GM18873 (cell line): ENCODE data around the gene NFATC2.

ENCODE experiments used
- ATAC-seq: cut with Tn5 transposase; IDR thresholded peaks from one replicate; pipeline ENCODE4 v1.9.1; 2021; ENCODE audit warnings: mild to moderate bottlenecking, moderate library complexity, moderate number of reproducible peaks; ENCODE audit not compliant: unreplicated experiment, low FRiP score

Gene NFATC2

DNA sequence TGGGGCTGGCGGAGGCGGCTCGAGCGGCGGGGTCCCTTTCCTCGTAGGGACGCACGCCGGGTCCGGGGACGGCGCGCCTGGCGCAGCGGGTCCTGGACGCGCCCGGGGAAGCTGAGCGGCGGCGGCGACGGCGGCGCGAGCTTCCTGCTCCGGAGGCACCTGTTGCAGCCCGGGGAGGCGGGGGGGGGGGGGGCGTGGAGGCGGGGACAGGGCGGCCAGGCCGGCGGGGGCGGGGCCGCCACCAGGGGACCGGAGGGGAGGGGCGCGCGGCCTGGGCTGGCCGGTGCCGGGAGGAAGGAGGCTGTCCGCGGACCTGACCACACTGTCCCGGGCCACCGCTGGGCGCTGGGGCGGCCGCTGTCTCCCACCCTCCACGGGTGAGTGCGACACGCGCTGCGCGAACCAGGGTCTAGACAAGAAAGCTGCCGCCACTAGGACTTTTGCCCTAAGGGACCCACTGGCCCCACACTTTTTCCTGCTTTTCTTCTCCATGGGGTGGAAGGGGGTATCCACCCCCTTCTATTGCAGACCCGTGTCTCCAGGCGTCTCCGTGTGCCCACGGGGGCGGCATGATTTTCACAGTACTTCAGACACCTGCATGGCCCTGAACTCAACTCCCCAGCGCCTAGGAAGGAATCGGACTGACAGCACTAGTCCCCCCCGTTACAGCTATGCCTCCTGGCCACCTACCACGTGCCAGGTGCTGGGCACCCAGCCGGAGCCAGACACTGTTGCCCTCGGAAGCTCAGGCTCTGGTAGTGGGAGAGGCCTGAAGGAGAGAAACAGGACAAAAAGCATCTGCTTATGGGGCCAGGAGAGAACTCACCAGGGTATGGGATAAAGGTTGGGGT, at the start of gene NFATC2:
Gene NFATC2, minus strand, starts transcription at position 149 of the 851 bp plus-strand sequence. CDS start 220 bp downstream, outside the sequence.
- ATAC-seq, result no peak

DNA sequence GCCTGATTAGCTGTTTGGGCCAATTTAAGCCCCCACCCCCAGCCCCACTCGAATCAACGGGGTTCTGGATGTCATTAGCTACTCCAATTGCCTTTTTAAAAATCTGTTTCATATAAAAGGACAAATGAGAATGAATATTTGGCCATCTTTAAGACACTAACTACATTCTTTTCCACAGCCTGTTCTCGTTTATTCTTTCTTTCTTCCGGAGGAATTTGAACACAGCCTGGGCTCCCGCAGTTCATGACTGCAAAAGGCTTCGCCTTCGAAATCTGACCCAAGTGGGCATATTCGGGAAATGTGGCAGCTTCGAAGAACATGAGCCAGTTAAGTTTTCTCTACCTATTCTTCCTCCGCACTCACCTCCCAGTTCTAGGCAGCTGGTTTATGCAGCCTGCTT, 49.4 kb upstream of the NFATC2 start:
- ATAC-seq, result no peak

DNA sequence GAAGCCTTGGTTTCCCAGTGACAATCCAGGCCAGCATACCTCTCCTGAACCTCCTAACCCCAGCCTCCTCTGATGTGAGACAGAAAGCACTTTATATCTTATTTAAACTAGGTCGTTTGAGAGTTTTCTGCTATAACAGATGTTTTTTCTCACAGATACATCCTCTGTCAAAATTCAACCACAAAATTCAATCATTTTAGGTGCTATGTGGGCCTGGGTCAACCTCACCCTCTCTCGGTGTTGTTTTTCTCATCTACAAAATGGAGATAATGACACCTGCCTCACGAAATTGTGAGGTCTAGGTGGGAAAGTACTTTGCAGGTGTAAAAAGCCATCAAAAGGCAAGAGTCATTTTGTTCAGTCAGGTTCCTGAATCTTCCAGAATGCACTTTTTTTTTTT, 46.2 kb upstream of the NFATC2 start:
- ATAC-seq, result no peak

DNA sequence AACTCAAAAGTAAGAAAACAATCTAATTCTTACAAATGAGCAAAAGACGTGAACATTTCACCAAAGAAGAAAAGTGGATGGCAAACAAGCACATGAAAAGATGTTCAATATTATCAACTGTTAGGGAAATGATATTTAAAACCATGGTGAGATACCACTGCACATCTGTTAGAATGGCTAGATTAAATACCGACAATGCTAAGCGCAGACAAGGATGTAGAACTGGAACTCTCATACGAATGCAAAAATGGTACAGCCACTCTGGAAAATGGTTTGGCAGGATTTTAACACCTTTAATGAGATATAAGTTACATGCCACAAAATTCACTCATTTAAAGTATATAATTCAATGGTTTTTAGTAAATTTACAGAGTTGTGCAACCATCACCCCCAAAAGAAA, 44.6 kb upstream of the NFATC2 start:
- no peak for ATAC-seq

DNA sequence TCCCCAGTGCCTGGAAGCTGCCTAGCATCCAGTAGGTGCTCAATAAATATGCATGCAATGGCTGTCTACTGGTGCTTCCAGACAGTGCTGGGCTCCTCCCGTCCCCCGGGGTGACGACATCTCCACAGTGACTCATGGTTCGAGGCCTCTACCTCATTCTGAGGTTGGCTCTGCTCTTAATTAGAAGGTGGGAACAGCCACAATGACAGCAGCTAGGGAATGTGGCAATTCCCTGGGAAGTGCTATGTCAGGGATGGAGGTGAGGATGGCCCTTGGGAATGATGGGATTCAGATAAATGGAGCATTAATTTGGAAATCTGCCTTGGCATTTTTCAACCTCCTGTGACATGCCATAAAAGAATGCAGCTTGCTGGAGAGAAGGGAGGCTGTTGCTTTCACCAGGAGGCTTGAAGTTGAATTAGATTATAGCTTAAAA, 43.5 kb upstream of the NFATC2 start:
- ATAC-seq, result no peak

DNA sequence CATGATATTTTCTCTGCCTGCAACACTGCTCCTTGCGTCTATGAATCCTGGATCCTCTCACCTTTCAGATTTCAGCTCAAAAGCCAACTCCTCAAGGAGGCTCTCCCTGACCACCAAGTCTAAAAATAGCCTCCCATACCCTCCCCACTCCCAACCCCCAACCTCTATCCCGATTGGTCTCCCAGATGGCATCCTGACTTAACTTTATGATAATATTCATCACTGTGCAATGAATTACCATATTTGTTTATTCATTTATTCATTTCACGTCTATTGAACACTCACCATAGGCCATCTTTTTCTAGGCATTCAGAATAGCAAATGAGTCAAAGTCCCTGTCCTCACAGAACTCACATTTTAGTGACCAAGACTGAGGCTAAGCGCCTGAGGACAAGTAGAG, 42.6 kb upstream of the NFATC2 start:
- ATAC-seq, result no peak

DNA sequence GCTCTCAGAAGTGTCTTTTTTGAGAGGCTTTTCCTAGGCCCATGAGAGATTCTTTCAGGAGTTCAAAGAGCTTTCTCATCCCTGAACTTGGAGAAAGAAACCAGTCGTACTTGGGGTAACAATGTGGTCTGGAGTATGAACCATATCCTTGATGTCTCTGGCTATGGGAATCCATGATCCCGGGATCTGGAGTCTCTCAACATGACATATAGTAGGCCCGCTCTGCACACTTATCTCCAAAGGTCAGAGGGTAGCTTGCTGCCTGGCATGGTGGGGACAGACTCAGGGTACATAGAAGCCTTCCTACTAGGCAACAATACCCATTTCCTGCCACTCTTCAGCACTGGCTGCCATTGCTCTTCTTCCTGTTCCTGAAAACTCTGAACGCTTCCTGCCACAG, 42.2 kb upstream of the NFATC2 start:
- ATAC-seq, result no peak

DNA sequence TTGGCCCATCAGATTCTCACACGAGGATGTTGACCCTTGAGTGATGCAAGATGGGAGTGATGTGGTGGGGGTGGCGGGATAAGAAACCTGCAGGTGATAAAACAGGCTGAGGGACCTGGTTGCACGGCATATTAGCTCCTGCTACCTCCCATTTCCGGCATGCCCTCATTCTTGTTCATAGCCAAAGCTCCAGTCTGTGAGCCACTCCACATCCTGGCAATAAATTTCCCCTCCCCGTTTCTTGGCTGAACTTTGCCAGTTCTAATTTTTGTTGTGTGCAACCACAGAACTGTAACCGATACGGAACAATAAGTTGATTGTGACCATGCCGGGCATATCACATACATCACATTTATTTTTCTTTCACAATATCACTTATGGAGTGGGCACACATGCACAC, 41.6 kb upstream of the NFATC2 start:
- no peak for ATAC-seq

DNA sequence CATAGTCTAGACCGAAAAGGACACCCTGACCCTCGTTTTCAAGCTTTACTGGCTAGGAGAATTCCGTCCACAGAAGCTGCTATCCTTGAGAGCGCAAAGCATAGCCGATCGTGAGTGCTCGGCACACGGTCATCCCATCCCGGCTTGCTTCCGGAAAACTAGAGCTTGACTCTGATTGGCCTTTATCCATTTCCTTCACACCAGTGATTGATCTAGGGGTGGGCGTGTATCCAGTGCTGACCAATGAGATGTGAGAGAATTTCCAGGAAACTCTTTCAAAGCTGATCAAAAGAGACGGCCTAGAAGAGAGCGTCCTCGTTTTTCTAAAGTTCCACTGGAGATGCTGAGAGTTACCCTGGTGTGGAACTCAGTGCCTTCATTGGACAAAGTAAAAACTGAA, 41.0 kb upstream of the NFATC2 start:
- no peak for ATAC-seq

DNA sequence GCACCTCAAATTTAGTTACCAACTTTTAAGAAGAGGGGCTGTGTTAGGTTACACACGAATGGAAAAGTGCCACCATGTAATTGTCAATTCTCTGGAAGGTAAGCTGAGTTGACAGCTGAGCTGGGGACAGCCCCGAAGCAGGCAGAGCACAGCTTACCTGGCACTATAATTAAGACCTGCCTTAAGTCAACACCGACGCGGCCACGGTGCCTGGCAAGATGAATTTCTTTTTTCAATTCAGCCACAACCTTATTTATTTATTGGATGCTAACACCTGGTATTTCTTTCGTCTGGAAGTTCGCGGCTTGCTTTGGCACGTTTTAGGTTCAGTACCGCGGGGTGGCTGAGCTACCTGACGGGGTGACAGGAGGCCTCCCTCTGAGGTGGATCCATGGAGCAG, 40.6 kb upstream of the NFATC2 start:
- ATAC-seq, result no peak

DNA sequence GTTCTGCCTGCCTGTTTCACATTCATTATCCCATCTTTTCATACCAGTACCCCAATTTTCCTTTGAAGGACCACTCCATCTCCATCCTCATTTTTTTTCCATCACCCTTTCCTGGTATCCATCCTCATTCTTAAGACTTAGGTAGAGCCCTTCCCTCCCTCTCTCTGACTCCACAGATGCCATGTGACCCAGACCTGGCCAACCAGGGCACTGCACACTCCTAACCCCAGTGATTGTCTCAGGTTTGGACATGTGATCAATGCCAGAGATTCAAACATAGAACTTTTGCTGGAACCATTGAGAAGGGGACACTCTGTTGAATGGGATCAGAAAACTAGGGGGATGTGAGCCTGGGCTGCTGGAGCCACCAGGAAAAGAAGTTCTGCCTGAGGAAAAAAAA, 39.1 kb upstream of the NFATC2 start:
- ATAC-seq, result no peak

DNA sequence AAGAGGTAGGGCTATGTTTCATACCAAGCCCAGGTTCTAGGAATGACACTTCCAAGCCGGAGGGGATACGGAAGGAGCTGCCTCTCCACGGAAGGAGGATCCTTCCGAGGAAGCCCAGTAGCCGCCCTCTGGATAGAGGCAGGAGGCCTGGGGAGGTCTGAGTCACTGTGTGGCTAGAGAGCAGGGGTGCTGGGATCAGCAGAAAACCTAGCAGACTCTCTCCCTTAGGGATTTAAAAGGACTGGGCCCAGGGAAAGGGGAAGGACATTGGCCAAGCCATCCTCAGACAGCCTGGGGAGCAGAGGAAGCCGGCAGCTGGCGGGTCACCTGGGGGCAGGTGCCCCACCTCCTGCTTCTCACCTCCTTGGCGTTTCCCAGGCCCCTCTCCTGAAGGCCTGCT, 36.6 kb upstream of the NFATC2 start:
- no peak for ATAC-seq

DNA sequence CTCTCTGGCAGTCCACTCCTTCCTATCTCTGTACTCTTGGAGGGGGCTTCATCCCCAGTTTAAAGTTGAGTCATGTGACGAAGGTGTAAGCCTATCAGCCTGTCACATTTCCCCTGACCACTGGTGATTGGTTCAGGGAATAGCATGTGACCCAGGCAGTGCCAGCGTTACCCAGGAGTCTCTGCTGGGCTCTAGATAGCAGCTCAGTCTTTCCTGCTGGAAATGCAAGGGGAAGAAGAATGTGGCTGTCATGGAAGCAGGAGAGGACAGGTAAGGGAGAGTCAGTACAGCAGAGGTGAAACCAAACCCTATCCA, 35.6 kb upstream of the NFATC2 start:
- ATAC-seq, result no peak

DNA sequence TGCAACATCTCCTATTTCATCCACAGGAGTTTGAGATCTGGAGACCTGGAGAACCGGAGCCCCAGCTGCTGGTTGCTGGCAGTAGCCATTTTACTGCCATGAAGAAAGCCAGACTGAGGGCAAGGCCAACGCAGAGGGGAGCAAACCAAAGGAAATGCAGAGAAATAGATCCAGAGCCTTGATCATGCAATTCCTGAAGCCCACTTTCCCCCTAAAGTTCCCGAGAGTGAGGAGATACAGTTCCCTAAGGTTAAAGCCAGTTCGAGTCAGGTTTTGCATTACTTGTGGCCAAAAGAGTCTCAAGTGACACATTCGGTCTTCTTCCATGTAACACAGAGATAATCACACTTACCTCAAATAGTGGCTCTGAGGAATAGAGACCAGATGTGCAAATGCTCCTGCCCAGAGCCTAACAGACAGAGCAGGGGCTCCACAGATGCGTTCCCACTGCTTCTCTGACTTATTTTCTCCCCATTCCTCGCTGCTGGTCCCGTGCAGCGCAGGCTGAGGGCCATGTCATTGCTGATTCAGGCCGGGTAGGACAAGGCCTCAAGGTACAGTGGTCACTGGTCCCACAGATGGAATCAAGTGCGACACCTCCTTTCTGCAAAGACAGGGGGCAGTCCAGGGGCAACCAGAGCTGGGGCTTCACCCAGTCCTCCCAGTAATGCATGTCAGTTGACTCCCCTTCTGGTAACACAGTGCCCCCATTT, 35.1 kb upstream of the NFATC2 start:
- ATAC-seq, result no peak

DNA sequence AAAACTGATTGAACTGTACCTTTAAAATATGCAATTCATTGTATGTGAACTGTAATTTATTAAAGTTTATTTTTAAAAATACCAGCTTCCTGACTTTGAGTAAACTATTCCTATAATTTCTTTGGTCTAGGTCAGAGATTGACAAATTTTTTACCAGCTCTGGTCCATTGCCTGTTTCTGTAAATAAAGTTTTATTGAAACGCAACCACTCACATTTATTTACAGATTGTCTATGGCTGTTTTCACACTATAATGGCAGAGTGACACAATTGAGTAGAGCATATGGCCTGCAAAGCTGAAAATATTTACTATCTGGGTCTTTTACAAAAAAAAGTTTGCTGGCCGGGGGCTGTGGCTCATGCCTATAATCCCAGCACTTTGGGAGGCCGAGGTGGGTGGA, 33.0 kb upstream of the NFATC2 start:
- ATAC-seq, result no peak

DNA sequence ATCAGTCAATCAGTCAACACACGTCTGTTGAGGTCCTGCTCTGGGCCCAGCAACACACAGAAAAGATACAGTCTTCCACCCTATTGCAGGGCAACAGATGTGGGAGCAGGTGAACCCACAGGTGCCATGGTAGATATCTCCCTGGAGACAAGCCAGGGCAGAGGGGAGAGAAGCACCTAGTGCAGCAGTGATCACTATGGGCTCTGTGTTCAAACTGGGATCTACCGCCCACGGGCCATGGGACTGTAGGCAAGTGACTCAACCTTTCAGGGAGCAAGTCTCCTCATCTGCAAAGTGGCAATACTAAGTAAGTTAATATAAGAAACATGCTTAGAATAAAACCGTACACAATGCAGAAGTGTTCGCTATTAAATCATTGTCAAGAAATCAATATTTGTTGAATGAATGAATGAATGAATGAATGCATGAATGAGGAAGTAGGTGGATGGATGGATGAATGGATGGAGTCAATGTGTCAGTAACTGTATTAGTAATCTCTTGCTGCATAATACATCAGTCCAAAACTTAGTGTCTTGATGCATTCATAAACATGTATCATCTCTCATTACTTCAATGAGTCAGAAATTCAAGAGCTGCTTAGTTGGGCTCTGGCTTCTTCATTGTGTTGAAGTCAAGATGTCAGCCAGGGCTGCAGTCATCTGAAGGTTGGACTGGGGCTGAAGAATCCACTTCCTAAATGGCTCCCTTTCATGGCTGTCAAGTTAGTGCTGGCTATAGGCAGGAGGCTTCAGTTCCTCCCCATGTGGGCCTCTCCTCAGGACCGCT, 31.9 kb upstream of the NFATC2 start:
- ATAC-seq, result no peak

DNA sequence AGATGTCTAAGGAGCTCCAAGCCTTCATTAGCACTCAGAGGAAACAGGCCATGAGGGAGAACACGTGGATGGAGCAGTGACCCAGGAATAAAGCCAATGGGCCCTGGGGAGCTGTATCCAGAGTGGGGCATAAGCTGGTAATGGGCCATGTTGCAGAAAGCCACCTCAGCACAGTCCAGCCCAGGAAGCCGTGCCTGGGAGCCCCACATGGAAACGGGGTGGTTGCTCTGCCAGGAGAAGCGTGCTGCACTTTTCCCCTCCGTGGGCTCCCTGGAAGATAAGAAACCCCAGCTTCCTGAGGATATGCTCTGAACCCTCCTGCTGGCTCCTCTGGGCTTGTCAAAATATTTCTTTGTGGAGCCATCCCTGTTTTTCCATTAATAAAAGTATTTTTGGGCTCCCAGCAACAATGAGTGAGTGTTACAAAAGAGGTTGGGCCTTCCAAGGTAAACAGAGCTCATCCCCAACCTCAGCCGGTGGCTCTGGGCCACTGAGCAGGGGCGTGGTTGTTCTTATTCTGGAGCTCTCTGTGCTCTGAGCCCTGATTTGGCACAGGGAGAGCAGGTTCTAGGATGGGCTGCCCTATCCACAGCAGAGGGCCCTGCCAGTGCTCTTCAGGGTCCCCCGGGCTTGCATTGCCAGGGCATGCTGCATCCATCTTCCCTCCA, 31.2 kb upstream of the NFATC2 start:
- no peak for ATAC-seq

DNA sequence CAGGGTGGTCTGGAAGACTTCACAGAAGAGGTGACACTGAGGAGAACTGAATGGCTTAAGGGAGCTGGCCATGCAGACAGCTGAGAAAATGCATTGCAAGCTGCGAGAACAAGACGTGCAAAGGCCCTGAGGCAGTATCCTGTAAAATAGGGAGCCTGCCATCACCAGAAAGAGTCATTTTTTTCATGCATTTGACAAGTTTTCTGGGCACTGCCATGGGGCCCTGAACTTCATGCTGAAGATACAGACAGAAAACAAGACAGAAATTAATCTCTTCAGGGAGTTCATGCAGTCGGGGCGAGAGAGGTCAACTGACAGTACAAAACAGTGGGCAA, 28.9 kb upstream of the NFATC2 start:
- ATAC-seq, result no peak

DNA sequence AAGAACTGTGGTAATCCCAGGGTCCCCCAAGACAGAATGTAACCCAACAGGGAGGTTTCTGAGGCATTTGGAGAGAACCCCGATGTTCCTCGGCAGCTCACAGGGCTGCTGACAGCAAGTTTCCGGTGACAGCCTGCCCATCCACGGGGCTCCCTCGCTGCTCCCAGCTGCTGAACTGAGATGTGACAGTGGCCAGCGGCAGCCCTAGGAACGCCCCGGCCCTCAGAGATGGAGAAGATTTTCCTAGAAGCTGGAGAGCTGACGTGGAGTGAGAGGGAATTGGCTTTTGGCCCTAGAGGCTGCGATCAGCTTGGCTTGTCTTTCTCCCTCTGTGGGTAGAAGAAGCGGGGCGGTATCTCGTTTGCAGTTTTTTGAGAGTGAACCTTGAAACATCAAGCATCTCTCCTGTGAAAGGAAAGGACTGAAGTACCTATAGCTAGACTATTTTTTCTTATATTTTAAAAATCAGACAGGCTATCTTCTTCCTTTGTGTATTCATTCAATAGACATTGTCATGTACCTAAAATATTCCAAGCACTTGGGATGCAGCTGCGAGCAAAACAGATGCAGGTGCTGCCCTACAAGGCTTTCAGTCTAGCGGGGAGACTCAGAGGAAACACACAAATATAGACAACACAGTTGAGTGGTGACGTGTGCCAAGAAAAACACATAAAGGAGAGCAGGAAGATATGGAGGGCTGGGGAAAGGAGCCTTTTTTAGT, 28.4 kb upstream of the NFATC2 start:
- ATAC-seq, result no peak
